GM18502 (cell line): ENCODE results near the gene RNASEH1.
A peak's percentile ranks its signal among the peaks of the same experiment; 100 is the strongest.
"Not testable (repeated sequence)": the region's sequence is repeated elsewhere in the genome, so short reads cannot be mapped to it uniquely, and the experiment has no call there.

ENCODE experiments used
- ATAC-seq: cut with Tn5 transposase; IDR thresholded peaks from one replicate; pipeline ENCODE4 v1.9.1; 2021; ENCODE audit warnings: mild to moderate bottlenecking; ENCODE audit not compliant: unreplicated experiment, poor library complexity

Gene RNASEH1

DNA sequence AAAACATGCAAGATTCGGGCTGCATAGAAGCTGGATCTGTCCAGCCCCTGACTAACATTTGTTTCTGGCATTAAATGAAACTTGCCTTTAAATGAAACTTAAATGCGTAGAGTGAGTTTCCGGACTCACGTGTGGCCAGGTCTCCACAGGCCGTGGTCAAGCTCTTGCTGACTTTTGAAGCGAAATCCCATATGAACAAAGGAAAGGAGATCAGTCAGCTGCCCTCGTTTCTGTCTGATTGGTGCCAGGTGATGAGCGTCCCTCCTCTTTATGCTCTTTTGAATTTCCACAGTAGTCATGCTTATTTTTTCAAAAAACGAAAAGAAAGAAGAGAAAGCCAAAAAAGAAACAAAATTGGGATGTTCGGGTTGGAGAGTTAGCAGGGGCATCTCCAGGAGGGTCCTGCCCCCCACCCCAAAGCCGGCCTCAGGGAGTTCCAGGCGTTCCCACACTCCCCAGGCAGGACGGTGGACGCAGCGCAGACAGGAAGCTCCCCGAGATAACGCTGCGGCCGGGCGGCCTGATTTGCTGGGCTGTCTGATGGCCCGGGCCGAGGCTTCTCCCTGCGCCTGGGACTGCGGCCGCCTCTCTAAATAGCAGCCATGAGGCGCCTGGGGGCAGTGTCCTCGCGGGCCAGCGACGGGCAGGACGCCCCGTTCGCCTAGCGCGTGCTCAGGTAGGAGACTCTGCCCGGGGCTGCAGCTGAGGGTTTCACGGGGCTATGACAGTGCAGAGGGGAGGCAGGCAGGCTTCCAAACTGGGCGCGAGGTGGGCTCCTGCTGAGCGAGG, 36.6 kb upstream of the RNASEH1 start, which contains the start of gene COLEC11:
COLEC11 (plus strand) TSS at position 620 of the 789 bp plus-strand sequence. CDS start 9,229 bp downstream, outside the sequence.
- no peak for ATAC-seq

DNA sequence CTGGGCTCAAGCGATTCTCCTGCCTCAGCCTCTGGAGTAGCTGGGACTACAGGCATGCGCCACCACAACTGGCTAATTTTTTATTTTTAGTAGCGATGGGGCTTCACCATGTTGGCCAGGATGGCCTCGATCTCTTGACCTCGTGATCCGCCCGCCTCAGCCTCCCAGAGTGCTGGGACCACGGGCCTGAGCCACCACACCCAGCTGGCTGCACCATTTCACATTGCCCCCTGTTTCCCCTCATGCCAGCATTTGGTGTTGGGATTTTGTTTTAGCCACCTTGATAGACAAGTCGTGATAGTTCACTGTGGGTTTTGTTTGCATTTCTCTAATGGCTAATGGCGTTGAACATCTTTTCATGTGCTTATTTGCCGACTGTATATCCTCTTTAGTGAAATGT, 31.0 kb upstream of the RNASEH1 start:
- ATAC-seq: no peak

DNA sequence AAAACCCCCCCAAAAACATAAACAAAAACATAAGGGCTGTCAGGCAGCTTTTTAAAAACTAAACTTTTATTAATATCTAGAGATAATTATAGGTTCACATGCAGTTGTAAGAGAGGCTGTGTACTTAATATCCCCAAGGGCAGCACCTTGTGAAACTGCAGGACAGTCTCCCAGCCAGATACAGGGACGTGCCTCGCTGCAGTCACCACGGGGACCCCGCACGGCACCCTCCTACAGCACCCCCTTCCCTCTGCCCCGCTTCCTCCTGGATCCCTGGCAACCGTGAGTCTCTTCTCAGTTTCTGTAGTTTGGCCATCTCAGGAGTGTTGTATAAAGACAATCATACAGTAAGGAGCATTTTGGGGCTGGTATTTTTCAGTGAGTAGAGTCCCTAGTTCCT, 30.0 kb upstream of the RNASEH1 start:
- no peak for ATAC-seq

DNA sequence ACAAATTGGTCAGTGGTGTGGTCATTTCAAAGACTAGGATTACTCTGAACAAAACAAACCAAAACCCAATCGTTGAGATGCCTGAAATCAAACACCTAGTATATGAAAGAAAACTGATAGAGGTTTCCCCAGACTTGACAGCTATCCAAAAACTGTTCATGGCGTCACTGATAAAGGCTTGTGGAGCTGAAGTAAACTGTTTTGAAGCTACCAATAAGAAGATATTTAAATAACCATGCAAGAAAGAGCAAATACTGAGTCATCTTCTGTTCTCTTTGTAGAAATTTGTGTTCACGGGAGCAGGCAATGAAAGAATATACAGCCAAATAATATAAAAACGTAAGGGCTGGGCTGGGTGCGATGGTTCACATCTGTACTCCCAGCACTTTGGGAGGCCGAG, 29.3 kb upstream of the RNASEH1 start:
- ATAC-seq: no peak

DNA sequence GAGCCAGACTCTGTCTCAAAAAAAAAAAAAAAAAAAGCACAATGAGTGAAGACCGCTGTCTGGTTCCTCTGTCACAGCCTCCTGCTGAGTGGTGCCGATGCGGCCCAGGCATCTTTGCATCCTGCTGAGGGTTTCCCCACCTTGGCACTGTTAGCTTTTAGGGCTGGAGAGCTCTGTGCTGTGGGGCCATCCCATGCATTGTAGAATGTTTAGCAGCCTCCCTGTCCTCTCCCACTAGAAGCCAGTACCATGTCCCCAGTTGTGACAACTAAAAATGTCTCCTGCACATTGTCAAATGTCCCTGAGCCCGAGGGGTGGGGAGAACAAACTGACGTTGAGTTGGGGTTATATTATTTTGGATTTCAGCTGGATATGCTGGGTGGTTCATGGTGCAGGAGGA, 28.9 kb upstream of the RNASEH1 start:
- no peak for ATAC-seq

DNA sequence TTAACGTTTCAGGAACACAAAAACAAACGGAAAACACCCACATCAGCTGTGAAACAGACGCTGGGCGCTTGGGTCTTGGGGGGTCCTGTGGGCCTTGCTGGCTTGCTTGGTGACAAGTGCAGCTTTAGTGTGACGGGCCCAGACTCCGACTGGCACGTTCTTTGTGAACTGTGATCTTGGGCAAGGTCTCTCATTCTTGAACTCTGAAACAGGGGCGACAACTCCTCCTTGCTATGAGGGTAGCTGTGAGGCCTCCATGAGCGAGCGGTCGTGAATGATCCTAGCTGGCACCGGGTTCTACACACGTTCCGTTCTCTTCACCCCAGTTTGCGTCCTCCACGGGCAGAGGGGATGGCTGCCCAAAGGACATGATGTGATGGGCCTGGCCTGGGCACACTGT, 28.1 kb upstream of the RNASEH1 start:
- no peak for ATAC-seq

DNA sequence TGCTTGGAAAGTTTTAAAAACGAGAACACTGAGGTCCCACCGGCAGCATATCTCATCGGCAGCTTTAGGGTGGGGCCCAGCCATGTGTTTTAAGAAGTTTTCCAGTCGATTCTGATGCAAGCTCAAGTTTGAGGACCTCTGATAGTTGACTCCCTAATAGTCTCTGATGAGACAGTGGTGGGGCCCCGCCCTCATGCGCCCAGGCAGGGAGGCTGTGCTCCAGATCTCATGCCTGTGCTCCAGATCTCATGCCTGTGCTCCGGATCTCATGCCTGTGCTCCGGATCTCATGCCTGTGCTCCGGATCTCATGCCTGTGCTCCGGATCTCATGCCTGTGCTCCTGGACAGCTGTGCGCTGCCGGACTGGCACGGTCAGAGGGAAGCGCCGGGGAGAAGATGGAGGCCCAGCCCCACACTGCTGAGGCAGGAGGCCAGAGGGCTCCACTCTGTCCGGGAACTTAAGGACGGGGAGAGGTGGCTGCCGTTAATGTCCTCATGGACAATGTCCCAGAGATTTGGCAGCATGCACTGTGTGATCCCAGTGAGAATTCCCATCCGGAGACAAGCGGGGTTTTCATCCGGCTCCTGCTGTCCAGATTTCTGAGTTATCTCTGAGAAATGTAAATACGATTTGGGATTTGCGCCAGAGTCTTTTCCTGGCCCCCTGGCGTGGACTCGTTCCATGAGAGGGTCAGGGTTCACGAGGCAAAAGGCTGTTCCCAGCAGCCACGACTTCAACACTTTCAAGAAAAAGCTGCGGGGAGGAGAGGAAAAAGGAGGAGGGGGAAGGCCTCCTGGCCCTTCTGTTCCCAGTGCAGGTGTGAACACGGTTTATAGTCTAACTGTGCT, 27.4 kb upstream of the RNASEH1 start:
- ATAC-seq: no peak

DNA sequence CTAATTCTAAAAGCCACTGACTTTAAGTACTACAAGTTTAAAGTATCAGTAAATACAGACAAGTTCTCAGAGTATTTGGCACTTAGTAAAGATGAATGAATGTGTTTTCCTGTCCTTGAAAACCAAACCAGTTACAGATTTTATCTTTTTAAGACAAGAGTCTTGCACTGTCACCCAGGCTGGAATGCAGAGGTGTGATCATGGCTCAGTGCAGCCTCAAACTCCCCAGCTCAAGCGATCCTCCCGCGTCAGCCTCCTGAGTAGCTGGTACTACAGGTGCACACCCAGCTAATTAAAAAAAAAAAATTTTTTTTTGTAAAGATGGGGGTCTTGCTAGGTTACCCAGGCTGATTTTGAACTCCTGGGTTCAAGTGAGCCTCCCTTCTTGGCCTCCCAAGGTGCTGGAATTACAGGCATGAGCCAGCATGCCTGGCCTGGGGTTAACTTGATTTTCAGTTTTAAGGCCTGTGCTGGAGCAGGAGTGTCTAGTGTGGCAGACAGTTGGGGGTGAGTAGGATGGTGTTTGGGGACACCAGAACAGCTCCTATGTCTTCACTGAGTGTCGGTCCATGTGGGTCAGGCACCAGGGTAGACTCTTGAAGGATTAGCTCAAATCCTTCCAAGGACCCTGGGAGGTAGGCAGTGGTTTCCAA, 26.6 kb upstream of the RNASEH1 start:
- ATAC-seq: no peak

DNA sequence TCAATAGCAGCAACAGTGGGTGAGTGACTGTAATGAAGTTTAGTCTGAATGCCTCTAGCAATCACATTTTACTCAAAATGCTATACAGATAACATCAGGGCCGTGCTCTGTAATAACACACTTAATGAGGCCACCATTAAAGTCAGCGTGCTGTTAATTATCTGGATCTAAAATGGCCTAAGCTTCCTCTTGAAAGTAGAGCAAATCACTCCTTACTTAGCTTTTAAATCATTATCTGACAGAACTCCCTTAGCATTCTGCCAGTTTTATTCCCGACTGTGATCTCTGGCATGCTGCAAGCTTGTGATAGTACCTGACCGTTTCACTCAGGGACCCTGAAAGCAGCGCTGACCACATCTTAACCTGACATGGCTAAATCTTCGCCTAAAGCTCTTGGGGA, 25.9 kb upstream of the RNASEH1 start:
- ATAC-seq: no peak

DNA sequence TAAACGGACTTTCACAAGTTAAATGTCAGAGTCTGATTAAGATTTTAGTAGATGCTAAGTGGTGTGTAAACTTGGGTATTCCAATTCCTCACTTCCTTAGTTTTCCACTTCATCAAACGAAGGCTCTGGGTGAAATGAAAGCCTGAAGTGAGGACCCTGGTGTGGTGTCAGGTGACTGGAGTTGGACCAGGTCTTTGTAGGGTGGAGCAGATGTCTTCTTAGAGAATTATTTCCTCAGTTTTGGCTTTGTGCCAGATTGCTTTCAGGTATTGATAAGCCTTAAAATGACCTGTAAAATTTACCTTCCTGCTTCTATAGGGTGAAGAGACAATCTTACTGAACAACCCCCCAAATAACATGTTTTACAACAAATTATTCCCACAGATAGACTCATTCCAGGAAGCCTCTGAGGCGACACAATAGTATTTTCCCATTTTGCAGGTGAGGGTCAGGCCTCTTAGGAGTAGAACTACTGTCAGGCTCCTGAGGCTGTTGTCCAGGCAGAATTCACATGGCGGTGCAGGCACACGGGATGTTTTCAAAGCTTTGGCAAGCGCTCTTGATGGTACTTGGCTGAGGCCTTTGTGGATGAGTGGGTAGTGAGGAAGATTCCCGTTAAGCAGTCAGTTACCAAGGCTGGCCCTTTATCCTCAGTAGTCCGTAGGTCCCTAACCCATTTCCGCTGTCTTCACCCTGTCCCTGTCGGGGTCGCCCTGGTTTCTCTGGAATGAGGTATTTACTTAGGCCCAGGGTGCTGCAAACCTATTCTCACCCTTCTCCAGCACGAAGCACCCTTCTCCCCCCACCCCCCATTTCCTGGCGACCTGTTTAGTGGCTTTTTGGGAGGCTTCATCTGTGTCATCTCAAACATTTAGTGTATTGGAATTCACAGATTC, 23.5 kb upstream of the RNASEH1 start:
- no peak for ATAC-seq

DNA sequence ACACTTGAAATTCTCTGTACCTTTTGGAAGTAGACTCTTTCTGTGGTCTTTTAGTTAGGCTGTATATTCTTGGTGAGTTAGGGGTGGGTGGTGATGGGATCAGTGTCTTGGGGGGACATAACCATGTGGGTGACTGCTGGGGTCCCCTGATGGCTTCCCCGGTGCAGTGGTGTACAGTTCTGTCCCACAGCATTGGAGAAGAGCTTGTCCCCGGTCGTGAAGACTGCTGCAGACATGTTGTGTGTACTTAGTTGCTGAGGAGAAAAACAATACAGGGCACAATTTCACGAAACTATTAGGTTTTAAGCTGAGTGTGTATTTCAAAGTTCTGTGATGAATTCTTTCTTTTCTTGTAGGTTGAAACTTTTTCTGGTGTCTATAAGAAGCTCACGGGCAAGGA, 22.3 kb upstream of the RNASEH1 start:
- no peak for ATAC-seq

DNA sequence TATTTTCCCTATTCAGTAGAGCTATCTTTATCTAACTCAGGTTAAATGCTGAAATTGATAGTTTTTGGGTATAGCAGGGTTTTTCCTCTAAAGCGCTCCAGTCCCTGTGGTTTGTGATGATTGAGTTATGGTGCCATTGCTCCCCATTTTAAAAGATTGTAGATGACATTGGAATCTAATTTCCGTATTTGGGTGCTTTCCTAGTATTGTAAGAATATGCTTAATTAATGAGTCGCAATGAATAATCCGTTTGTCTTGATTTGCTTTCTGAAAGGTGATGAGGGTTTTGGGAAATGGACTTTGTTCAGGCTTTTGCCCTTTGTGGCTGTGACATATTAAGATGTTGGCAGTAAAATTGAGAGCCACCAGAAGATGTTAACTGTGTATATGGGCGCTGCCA, 20.9 kb upstream of the RNASEH1 start:
- no peak for ATAC-seq

DNA sequence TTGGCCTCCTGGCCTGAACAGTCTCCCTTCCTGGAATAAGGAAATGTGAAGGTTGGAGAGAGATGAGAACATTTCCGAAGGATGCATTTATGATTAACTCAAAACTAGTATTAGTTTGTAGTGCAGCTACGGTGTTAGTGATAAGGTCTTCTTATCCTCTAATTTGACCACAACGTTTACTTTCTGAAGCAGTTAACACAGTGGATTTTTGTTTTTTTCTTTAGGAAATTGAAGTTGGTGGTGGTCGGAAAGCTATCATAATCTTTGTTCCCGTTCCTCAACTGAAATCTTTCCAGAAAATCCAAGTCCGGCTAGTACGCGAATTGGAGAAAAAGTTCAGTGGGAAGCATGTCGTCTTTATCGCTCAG, 18.1 kb upstream of the RNASEH1 start:
- not testable (repeated sequence) for ATAC-seq

DNA sequence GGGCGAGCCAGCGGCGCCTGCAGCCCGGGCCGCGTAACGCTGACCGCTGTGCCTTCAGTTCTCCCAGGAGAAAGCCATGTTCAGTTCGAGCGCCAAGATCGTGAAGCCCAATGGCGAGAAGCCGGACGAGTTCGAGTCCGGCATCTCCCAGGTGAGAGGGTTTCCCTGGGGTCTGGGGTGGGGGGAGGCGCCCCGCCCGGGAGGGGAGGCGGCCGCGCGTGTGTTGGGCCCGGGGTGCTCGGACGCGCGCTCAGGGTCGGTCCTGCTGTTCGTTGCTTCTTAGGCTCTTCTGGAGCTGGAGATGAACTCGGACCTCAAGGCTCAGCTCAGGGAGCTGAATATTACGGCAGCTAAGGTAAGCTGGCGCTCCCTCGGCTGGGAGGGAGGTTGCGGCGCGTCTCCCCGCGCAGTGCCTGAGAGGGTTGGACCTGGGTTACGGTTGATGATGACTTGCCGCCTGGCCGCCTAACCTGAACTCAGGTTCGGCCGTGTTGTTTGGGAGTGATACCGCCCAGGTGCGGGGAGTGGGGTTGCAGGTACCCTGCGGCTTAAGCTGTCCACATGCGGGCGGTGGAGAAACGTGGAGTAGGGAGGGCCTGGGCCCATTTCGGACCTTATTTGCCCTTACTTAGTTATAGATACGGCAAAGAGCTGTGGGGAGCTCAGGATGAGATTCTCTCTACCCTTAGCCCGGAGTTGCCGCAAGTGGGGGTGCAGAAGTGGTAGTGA, 17.6 kb upstream of the RNASEH1 start:
- ATAC-seq: peak; percentile 25

DNA sequence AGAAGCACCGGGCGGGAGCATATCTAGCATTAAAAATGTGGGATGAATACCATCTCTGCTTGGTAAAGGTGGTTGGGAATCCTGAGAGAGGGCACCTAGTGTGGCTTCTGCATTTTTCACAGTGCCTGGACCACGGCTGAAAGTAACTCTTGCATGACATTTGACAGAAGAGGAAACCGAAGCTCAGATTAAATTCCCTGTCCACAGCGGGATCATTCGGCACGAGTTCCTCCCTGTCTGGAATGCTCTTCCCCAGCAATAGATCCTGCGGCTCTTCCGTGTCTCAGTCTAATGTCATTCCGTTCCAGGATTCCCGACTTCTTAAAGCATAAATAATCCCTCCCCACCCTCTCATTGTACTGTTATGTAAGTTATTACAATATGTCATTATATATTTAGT, 16.0 kb upstream of the RNASEH1 start:
- no peak for ATAC-seq

DNA sequence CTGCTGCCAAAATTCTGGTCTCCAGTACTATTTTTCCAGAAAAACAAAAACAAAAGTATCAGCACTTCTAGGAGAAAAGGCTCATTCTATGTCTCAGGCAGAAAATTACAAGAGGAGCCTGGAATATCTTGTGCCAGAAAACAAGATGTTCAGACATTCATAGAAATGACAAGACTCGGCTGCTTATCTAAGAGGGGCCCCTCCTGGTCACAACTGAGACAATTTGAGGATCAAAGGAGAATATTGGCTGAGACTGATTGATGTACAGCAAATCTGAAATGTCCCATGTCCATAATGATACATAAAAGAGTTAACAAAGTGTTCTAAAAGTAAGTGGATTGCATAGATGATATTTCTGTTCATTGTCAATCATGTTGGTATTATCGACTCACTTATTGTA, 14.5 kb upstream of the RNASEH1 start:
- ATAC-seq: no peak

DNA sequence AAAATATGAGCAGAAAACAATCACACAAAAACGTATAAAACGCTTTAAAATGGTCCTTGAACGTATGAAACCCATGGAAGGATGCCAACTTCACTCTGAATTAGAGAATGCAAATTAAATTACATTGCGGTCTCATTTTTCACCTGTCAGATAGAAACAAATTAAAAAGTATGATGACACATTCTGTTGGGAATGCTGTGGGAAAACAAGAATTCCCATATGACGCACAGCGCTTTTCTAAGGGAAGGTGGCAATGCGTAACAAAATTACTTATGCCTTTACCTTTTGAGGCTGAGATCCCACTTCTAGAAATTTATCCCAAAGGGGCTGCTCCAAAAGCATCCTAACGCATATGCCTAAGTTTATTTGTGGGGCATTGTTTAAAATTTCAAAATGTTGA, 13.2 kb upstream of the RNASEH1 start:
- no peak for ATAC-seq

DNA sequence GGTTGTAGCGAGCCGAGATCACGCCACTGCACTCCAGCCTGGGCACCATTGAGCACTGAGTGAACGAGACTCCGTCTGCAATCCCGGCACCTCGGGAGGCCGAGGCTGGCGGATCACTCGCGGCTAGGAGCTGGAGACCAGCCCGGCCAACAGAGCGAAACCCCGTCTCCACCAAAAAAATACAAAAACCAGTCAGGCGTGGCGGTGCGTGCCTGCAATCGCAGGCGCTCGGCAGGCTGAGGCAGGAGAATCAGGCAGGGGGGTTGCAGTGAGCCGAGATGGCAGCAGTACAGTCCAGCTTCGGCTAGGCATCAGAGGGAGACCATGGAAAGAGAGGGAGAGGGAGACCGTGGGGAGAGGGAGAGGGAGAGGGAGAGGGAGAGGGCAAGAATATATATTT, 11.5 kb upstream of the RNASEH1 start:
- not testable (repeated sequence) for ATAC-seq

DNA sequence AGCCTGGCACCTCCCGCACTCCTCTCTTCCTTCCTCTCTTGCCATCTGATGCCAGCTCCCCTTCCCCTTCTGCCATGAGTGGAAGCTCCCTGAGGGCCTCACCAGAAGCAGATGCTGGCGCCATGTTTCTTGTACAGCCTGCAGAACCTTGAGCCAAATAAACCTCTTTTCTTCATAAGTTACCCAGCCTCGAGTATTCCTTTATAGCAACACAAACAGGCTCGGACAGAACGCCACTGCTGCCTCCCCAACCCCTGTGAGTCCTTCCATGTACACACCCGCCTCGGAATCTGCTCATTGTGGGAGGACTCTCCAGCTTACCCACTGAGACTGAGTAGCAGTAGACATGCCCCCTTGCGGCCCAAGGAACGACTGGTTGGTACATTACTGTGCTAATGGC, 8.7 kb upstream of the RNASEH1 start:
- ATAC-seq: no peak
